ENCODE measurements around the gene MAIP1. TPM values are rescaled to one million over a fixed set of nuclear protein-coding genes. Genes with fewer than 3 reads are reported as not detected.

The MAIP1 gene
- polyA plus RNA-seq, 4 donors, result 22.4 to 49.9 (median 27.2) TPM

DNA sequence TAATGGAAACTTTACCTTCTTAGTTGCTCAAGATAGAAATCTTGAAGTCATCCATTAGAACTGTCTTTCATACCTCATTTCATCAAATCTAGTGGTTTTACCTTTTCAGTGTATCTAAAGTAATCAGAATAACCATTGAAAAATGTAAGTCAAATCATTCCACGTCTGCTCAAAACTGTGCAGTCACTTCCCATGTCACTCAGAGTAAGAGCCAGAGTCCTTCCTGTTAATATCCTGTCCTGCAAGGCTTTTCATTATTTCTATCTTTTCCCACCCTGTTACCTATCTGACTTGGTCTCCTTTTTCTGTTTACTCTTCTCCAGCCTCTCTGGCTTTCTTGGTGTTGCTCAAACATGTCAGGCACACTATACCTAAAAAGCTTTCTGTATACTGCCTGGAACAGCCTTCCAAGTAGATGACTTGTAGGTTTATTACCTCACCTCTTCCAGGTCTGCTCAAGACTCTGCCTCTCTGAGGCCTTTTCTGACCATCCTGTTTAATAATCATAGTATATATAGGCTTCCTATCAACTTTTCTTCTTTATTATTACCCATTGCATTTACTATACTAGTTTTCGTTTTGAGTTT is 40.9 kb upstream of the MAIP1 start:
- Histone ChIP-seq H3K27ac (ENCODE audit: low read depth in 1 of 3, low read length in 2 of 3) (no peak overlapping the region), H3K27me3 (ENCODE audit: control insufficient read depth in 3 of 3, insufficient read depth in 3 of 3, low read length in 3 of 3) (no peaks in the 10 kb centered on the region), H3K4me3 (ENCODE audit: low read depth in 1 of 3, low read length in 3 of 3) (no peak overlapping the region), H3K36me3 (ENCODE audit: control insufficient read depth in 3 of 3, insufficient read depth in 2 of 3, low read depth in 1 of 3, low read length in 3 of 3) (peaks cover 3 to 15% (median 7%) of the 10 kb centered on the region in 3 donors), H3K9me3 (ENCODE audit: control insufficient read depth in 2 of 2, insufficient read depth in 1 of 2, low read depth in 1 of 2, low read length in 1 of 2) (peaks cover 0 to 12% of the 10 kb centered on the region in 2 donors), H3K4me1 (ENCODE audit: control insufficient read depth in 3 of 3, insufficient read depth in 2 of 3, low read depth in 1 of 3, low read length in 2 of 3) (peaks cover 0 to 7% (median 0%) of the 10 kb centered on the region in 3 donors)
- FAIRE-seq (no peak), DNase-seq (no peak)
- WGBS, 3 donors, result 72 to 81% (median 76%) methylated on average over 2 of the region's 2 CpGs

DNA sequence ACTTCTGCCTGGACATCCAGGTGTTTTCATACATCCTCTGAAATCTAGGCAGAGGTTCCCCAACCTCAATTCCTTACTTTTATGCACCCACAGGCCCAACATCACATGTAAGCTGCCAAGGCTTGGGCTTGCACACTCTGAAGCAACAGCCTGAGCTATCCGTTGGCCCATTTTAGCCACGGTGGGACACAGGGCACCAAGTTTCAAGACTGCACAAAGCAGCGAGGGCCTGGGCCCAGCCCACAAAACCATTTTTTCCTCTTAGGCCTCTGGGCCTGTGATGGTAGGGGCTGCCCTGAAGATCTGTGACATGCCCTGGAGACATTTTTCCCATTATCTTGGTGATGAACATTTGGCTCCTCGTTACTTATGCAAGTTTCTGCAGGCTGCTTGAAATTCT is 38.4 kb upstream of the MAIP1 start:
- 84 to 94% (median 87%) methylated on average over 4 of the region's 4 CpGs for WGBS, 3 donors
- Histone ChIP-seq H3K4me1 (ENCODE audit: control insufficient read depth in 3 of 3, insufficient read depth in 2 of 3, low read depth in 1 of 3, low read length in 2 of 3) (peaks cover 0 to 7% (median 0%) of the 10 kb centered on the region in 3 donors), H3K9me3 (ENCODE audit: control insufficient read depth in 2 of 2, insufficient read depth in 1 of 2, low read depth in 1 of 2, low read length in 1 of 2) (peaks cover 0 to 12% of the 10 kb centered on the region in 2 donors), H3K27ac (ENCODE audit: low read depth in 1 of 3, low read length in 2 of 3) (no peak overlapping the region), H3K36me3 (ENCODE audit: control insufficient read depth in 3 of 3, insufficient read depth in 2 of 3, low read depth in 1 of 3, low read length in 3 of 3) (peaks cover 3 to 16% (median 7%) of the 10 kb centered on the region in 3 donors), H3K4me3 (ENCODE audit: low read depth in 1 of 3, low read length in 3 of 3) (no peak overlapping the region), H3K27me3 (ENCODE audit: control insufficient read depth in 3 of 3, insufficient read depth in 3 of 3, low read length in 3 of 3) (no peaks in the 10 kb centered on the region)
- FAIRE-seq (no peak), DNase-seq (no peak)

DNA sequence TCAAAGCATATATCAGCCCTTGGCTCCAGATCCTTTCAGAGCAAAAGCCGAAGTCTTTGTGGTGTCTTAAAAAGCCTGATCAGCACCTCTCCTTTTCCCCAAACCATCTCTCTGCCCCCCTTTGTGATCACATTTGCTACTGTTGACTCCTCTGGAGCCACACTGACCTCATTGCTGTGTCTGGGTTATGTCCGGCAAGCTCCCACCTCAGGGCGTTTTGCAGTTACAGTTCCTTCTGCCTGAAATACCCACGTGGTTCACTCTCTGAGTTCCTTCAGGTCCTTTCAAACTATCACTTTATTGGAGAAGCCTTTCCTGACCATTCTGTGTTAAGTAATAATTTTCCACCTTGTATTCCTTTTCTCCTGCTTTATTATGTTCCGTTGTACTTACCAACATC is 32.5 kb upstream of the MAIP1 start:
- H3K4me3 ChIP-seq (ENCODE audit: low read depth in 1 of 3, low read length in 3 of 3), result no peak overlapping the region
- H3K27me3 ChIP-seq (ENCODE audit: control insufficient read depth in 3 of 3, insufficient read depth in 3 of 3, low read length in 3 of 3), result no peaks in the 10 kb centered on the region
- H3K9me3 ChIP-seq (ENCODE audit: control insufficient read depth in 2 of 2, insufficient read depth in 1 of 2, low read depth in 1 of 2, low read length in 1 of 2), result no peaks in the 10 kb centered on the region
- 69 to 88% (median 73%) methylated on average over 5 of the region's 5 CpGs for WGBS, 3 donors
- H3K27ac ChIP-seq (ENCODE audit: low read depth in 1 of 3, low read length in 2 of 3), result no peak overlapping the region
- H3K36me3 ChIP-seq (ENCODE audit: control insufficient read depth in 3 of 3, insufficient read depth in 2 of 3, low read depth in 1 of 3, low read length in 3 of 3), result peaks cover 0 to 12% (median 3%) of the 10 kb centered on the region in 3 donors
- no peaks in the 10 kb centered on the region for H3K4me1 ChIP-seq (ENCODE audit: control insufficient read depth in 3 of 3, insufficient read depth in 2 of 3, low read depth in 1 of 3, low read length in 2 of 3)
- DNase-seq (no peak), FAIRE-seq (no peak)

DNA sequence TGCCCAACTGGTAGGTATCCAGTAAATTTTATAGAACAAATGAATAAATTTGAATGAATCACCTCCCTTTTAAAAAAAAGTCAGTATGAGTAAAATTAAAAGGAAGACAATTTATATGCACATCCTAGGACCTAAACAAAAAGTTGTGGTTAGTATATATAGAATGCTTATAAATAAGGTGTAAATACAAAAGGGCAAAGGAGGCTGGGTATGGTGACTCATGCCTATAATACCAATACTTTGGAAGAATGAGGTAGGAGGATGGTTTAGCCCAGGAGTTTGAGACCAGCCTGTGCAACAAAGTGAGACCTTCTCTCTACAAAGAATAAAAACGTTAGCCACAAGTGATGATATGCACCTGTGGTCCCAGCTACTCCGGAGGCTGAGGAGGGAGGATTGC is 31.5 kb upstream of the MAIP1 start:
- WGBS, 3 donors, result 61 to 70% (median 67%) methylated on average over 2 of the region's 2 CpGs
- no peak for FAIRE-seq
- Histone ChIP-seq H3K27ac (ENCODE audit: low read depth in 1 of 3, low read length in 2 of 3) (no peak overlapping the region), H3K27me3 (ENCODE audit: control insufficient read depth in 3 of 3, insufficient read depth in 3 of 3, low read length in 3 of 3) (no peaks in the 10 kb centered on the region), H3K4me3 (ENCODE audit: low read depth in 1 of 3, low read length in 3 of 3) (no peak overlapping the region), H3K36me3 (ENCODE audit: control insufficient read depth in 3 of 3, insufficient read depth in 2 of 3, low read depth in 1 of 3, low read length in 3 of 3) (peaks cover 0 to 10% (median 3%) of the 10 kb centered on the region in 3 donors), H3K9me3 (ENCODE audit: control insufficient read depth in 2 of 2, insufficient read depth in 1 of 2, low read depth in 1 of 2, low read length in 1 of 2) (no peaks in the 10 kb centered on the region), H3K4me1 (ENCODE audit: control insufficient read depth in 3 of 3, insufficient read depth in 2 of 3, low read depth in 1 of 3, low read length in 2 of 3) (no peaks in the 10 kb centered on the region)
- no peak for DNase-seq

GRCh38 chr2:199926806-199927205 is 28.6 kb upstream of the MAIP1 start:
- H3K27ac ChIP-seq (ENCODE audit: low read depth in 1 of 3, low read length in 2 of 3), result no peak overlapping the region
- peaks cover 0 to 11% (median 0%) of the 10 kb centered on the region in 3 donors for H3K36me3 ChIP-seq (ENCODE audit: control insufficient read depth in 3 of 3, insufficient read depth in 2 of 3, low read depth in 1 of 3, low read length in 3 of 3)
- H3K9me3 ChIP-seq (ENCODE audit: control insufficient read depth in 2 of 2, insufficient read depth in 1 of 2, low read depth in 1 of 2, low read length in 1 of 2), result no peaks in the 10 kb centered on the region
- DNase-seq (no peak), FAIRE-seq (no peak)
- H3K4me1 ChIP-seq (ENCODE audit: control insufficient read depth in 3 of 3, insufficient read depth in 2 of 3, low read depth in 1 of 3, low read length in 2 of 3), result no peaks in the 10 kb centered on the region
- no peaks in the 10 kb centered on the region for H3K27me3 ChIP-seq (ENCODE audit: control insufficient read depth in 3 of 3, insufficient read depth in 3 of 3, low read length in 3 of 3)
- 45 to 55% (median 51%) methylated on average over 1 of the region's 1 CpG for WGBS, 3 donors
- H3K4me3 ChIP-seq (ENCODE audit: low read depth in 1 of 3, low read length in 3 of 3), result no peak overlapping the region

DNA sequence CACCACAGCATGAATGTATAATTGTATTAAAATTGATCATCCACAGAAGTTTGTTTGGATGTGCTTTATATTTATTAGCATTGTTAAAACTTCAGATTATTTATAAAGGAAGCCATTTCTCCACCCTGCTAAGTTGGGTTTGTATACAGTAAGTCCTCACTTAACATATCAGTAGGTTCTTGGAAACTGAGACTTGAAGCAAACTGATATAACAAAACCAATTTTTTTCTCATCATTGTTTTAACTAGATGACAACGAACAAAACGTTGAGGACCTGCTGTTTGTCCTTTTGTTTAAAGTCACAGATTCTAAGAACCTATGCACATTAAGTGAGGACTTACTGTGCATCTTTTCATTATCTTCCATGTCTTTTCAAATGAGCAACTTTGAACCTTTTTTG is 27.2 kb upstream of the MAIP1 start:
- WGBS, 3 donors, result 46 to 68% (median 52%) methylated on average over 2 of the region's 2 CpGs
- FAIRE-seq, result no peak
- H3K4me1 ChIP-seq (ENCODE audit: control insufficient read depth in 3 of 3, insufficient read depth in 2 of 3, low read depth in 1 of 3, low read length in 2 of 3), result no peaks in the 10 kb centered on the region
- H3K27ac ChIP-seq (ENCODE audit: low read depth in 1 of 3, low read length in 2 of 3), result no peak overlapping the region
- no peak overlapping the region for H3K4me3 ChIP-seq (ENCODE audit: low read depth in 1 of 3, low read length in 3 of 3)
- no peaks in the 10 kb centered on the region for H3K27me3 ChIP-seq (ENCODE audit: control insufficient read depth in 3 of 3, insufficient read depth in 3 of 3, low read length in 3 of 3)
- H3K9me3 ChIP-seq (ENCODE audit: control insufficient read depth in 2 of 2, insufficient read depth in 1 of 2, low read depth in 1 of 2, low read length in 1 of 2), result no peaks in the 10 kb centered on the region
- no peak for DNase-seq
- peaks cover 4 to 11% (median 5%) of the 10 kb centered on the region in 3 donors for H3K36me3 ChIP-seq (ENCODE audit: control insufficient read depth in 3 of 3, insufficient read depth in 2 of 3, low read depth in 1 of 3, low read length in 3 of 3)

DNA sequence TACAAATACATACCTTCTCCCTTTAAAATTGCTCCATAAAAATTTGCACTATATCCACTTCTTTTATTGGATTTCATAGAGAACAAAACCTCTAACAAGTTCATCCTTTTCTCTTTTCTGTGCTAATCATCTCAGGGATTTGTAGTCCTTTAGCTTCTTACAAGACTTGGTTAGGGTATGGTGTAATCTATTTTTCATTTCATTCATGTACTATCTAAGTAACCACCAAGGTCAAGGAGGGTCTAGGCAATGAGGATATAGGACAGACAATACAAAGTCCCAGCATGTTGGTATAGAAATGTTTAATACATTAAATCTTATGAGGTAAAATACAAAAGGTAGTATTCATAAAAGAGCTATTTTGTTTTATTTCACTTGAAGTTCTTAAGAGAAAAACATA is 26.8 kb upstream of the MAIP1 start:
- no peak overlapping the region for H3K4me3 ChIP-seq (ENCODE audit: low read depth in 1 of 3, low read length in 3 of 3)
- H3K27ac ChIP-seq (ENCODE audit: low read depth in 1 of 3, low read length in 2 of 3), result no peak overlapping the region
- peaks cover 4 to 11% (median 5%) of the 10 kb centered on the region in 3 donors for H3K36me3 ChIP-seq (ENCODE audit: control insufficient read depth in 3 of 3, insufficient read depth in 2 of 3, low read depth in 1 of 3, low read length in 3 of 3)
- DNase-seq, result no peak
- no peaks in the 10 kb centered on the region for H3K27me3 ChIP-seq (ENCODE audit: control insufficient read depth in 3 of 3, insufficient read depth in 3 of 3, low read length in 3 of 3)
- no peaks in the 10 kb centered on the region for H3K4me1 ChIP-seq (ENCODE audit: control insufficient read depth in 3 of 3, insufficient read depth in 2 of 3, low read depth in 1 of 3, low read length in 2 of 3)
- no peak for FAIRE-seq
- H3K9me3 ChIP-seq (ENCODE audit: control insufficient read depth in 2 of 2, insufficient read depth in 1 of 2, low read depth in 1 of 2, low read length in 1 of 2), result no peaks in the 10 kb centered on the region

DNA sequence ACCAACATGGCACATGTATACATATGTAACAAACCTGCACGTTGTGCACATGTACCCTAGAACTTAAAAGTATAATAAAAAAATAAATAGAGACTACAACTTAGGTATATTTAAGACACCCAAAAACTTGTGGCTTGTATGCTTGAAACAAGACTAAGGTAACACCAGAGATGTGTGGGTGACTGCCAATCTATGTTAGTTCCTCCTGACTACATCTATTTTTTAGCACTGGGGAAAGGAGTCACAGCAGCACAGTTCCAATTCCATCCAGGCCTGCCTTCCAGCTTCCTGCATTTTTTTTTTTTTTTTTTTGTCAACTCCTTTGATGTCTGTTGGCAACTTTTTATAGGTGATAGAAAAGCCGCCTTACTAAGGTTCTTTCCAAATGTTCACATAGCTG is 26.1 kb upstream of the MAIP1 start:
- Histone ChIP-seq H3K27ac (ENCODE audit: low read depth in 1 of 3, low read length in 2 of 3) (no peak overlapping the region), H3K27me3 (ENCODE audit: control insufficient read depth in 3 of 3, insufficient read depth in 3 of 3, low read length in 3 of 3) (no peaks in the 10 kb centered on the region), H3K4me3 (ENCODE audit: low read depth in 1 of 3, low read length in 3 of 3) (no peak overlapping the region), H3K36me3 (ENCODE audit: control insufficient read depth in 3 of 3, insufficient read depth in 2 of 3, low read depth in 1 of 3, low read length in 3 of 3) (peaks cover 4 to 11% (median 5%) of the 10 kb centered on the region in 3 donors), H3K4me1 (ENCODE audit: control insufficient read depth in 3 of 3, insufficient read depth in 2 of 3, low read depth in 1 of 3, low read length in 2 of 3) (no peaks in the 10 kb centered on the region), H3K9me3 (ENCODE audit: control insufficient read depth in 2 of 2, insufficient read depth in 1 of 2, low read depth in 1 of 2, low read length in 1 of 2) (no peaks in the 10 kb centered on the region)
- DNase-seq (no peak), FAIRE-seq (no peak)
- 72 to 82% (median 79%) methylated on average over 2 of the region's 2 CpGs for WGBS, 3 donors

GRCh38 chr2:199932312-199932855 is 23.0 kb upstream of the MAIP1 start:
- no peak overlapping the region for H3K4me3 ChIP-seq (ENCODE audit: low read depth in 1 of 3, low read length in 3 of 3)
- H3K27me3 ChIP-seq (ENCODE audit: control insufficient read depth in 3 of 3, insufficient read depth in 3 of 3, low read length in 3 of 3), result no peaks in the 10 kb centered on the region
- H3K36me3 ChIP-seq (ENCODE audit: control insufficient read depth in 3 of 3, insufficient read depth in 2 of 3, low read depth in 1 of 3, low read length in 3 of 3), result peaks cover 4 to 15% (median 5%) of the 10 kb centered on the region in 3 donors
- peaks cover 0 to 2% (median 0%) of the 10 kb centered on the region in 3 donors for H3K4me1 ChIP-seq (ENCODE audit: control insufficient read depth in 3 of 3, insufficient read depth in 2 of 3, low read depth in 1 of 3, low read length in 2 of 3)
- WGBS, 3 donors, result 78 to 85% (median 78%) methylated on average over 4 of the region's 4 CpGs
- no peaks in the 10 kb centered on the region for H3K9me3 ChIP-seq (ENCODE audit: control insufficient read depth in 2 of 2, insufficient read depth in 1 of 2, low read depth in 1 of 2, low read length in 1 of 2)
- FAIRE-seq, result no peak
- H3K27ac ChIP-seq (ENCODE audit: low read depth in 1 of 3, low read length in 2 of 3), result no peak overlapping the region
- no peak for DNase-seq
